Activated naive CD8-positive, alpha-beta T cell treated with anti-CD3 and anti-CD28 coated beads, Interleukin-2, amount 10 ng/mL, durations not matched to agents 7 days and 5 days (primary cell): ENCODE results near the gene E2F7. TPM values are rescaled to one million over a fixed set of nuclear protein-coding genes. Genes with fewer than 3 reads are reported as not detected.
"Not testable (repeated sequence)": the region's sequence is repeated elsewhere in the genome, so short reads cannot be mapped to it uniquely, and the experiment has no call there.

ENCODE experiments used
- ATAC-seq: fragments of 150-1000 bp; cut with Tn5 transposase; one replicate; pipeline ENCODE4 v1.10.0; 2021; ENCODE audit warnings: low read depth, moderate library complexity
- POLR2A ChIA-PET: fragments of 350-600 bp; sonication (Branson Sonifier 250); formaldehyde crosslinking; loops from one replicate; lab custom pipeline; 2021; ENCODE audit warnings: antibody characterized with exemption; lab: Charles Lee
- DNase-seq: peaks from one replicate; pipeline ENCODE4 v3.0.0; 2021
- H3K27ac Mint-ChIP-seq: one replicate; pipeline ENCODE4 v1.8.0; 2022; ENCODE audit warnings: mild to moderate bottlenecking, mixed read lengths
- H3K27me3 Mint-ChIP-seq: one replicate; pipeline ENCODE4 v1.8.0; 2022; ENCODE audit warnings: mild to moderate bottlenecking, moderate library complexity, mixed read lengths
- H3K36me3 Mint-ChIP-seq: one replicate; pipeline ENCODE4 v1.8.0; 2021; ENCODE audit warnings: mild to moderate bottlenecking, mixed read lengths
- H3K4me1 Mint-ChIP-seq: one replicate; pipeline ENCODE4 v1.8.0; 2021; ENCODE audit warnings: mixed read lengths
- H3K4me3 Mint-ChIP-seq: one replicate; pipeline ENCODE4 v1.8.0; 2022; ENCODE audit warnings: mild to moderate bottlenecking, moderate library complexity, mixed read lengths
- H3K9me3 Mint-ChIP-seq: one replicate; pipeline ENCODE4 v1.8.0; 2021; ENCODE audit warnings: mixed read lengths
- total RNA-seq, 2 experiments: library from RNA; stranded (reverse); gene quantifications; one replicate each; pipeline ENCODE4 v1.2.3, GENCODE V29; 2021

E2F7 gene
- total RNA-seq, 2 experiments from 2014 or later = 15.0 to 20.3 TPM

DNA sequence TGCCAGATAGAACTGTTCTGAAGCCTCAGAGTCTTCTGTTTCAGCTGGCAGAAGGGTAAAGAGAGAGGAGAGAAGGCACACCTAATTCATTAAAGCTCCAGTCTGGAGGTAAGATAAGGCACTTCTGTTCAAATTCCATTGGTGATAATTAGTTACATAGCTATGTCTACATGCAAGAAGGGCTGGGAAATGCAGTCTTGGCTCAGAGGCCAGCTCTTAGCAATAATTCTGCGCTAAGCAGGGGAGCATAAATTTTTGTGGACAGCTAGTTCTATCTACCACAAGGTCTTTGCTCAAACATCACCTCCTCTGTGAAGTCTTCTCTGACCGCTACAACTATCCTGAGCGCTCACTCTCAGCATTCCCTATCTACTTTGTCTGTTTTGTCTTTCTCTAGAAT lies 14.3 kb upstream of the E2F7 start:
- Mint-ChIP-seq H3K27me3 (peaks cover 9% of the 10 kb centered on the region), H3K4me1 (no peaks in the 10 kb centered on the region), H3K36me3 (no peaks in the 10 kb centered on the region), H3K4me3 (no peak overlapping the region), H3K27ac (no peak overlapping the region), H3K9me3 (peaks cover 2% of the 10 kb centered on the region)
- POLR2A ChIA-PET = no interaction called here
- ATAC-seq (no peak), DNase-seq (no peak)

- H3K9me3 Mint-ChIP-seq = peaks cover 2% of the 10 kb centered on the region
These were observed 12.9 kb upstream of the E2F7 start for GRCh38 chr12:77078231-77078630.

DNA sequence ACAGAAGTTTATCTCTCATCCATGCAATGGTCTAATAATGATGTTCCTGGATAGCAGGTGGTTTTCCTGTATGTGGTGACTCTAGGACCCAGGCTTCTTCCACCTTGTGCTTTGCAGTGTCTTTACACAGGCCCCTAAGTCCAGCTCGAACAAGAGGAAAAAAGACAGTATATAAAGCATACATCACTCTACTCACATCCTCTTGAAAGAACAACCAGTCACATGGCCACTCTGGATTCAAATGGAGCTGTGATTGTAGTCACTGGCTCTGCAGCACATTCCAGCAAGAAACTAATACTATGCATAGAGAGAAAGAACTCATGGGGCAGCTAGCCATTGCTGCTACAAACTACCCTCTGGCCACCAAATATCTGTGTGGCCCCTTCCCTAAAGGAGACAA lies 11.5 kb upstream of the E2F7 start:
- H3K27me3 Mint-ChIP-seq = peaks cover 12% of the 10 kb centered on the region
- no peak for ATAC-seq
- POLR2A ChIA-PET = no interaction called here

More at GRCh38 chr12:77078231-77078630, 12.9 kb upstream of the E2F7 start:
- Mint-ChIP-seq H3K4me1 (no peaks in the 10 kb centered on the region), H3K36me3 (no peaks in the 10 kb centered on the region), H3K4me3 (no peak overlapping the region), H3K27me3 (peaks cover 9% of the 10 kb centered on the region), H3K27ac (no peak overlapping the region)
- DNase-seq = no peak
- ATAC-seq = no peak
- POLR2A ChIA-PET = no interaction called here

GRCh38 chr12:77073894-77074293 lies 8.5 kb upstream of the E2F7 start:
- POLR2A ChIA-PET, H3K9me3 Mint-ChIP-seq, DNase-seq, H3K4me3 Mint-ChIP-seq, H3K27ac Mint-ChIP-seq, H3K36me3 Mint-ChIP-seq, H3K4me1 Mint-ChIP-seq, ATAC-seq: not testable (repeated sequence)
- peaks cover 18% of the 10 kb centered on the region for H3K27me3 Mint-ChIP-seq

More for the DNA sequence above, 11.5 kb upstream of the E2F7 start:
- no peaks in the 10 kb centered on the region for H3K4me1 Mint-ChIP-seq
- no peak for DNase-seq
- no peak overlapping the region for H3K4me3 Mint-ChIP-seq
- no peak overlapping the region for H3K27ac Mint-ChIP-seq
- H3K36me3 Mint-ChIP-seq = no peaks in the 10 kb centered on the region
- H3K9me3 Mint-ChIP-seq = peaks cover 2% of the 10 kb centered on the region

DNA sequence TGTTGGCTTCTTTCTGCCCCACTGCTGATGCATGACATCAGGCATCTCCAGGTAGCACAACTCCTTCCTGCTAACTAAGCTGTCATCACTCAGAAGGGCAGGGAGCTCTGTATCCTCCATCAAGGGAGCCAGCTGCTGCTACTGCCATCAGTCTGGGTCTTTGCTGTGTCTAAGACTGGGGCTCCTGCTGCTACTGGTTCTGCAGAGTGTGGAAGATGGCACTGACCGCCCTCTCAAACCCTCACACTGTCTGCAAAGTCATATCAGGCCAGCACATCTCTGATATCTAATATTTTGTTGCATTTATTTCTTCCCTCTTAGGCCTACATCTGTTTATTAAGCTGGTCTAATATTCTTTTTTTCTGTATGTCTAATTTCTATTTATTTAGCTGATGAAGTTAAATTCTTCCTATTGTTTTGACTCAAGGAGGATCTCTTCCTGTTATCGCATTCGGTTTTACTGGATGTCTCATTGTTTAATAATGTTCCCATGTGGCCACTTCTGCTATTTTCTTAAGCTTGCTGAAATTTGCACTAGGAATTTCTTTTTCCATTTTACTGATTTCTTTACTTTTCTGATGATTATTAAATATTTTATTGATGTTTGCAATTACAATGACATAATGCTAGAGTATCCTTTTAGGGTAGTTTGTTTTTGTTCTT lies 7.6 kb upstream of the E2F7 start:
- Mint-ChIP-seq H3K9me3 (no peaks in the 10 kb centered on the region), H3K36me3 (no peaks in the 10 kb centered on the region), H3K4me3 (no peak overlapping the region), H3K27ac (no peak overlapping the region), H3K4me1 (peaks cover 4% of the 10 kb centered on the region), H3K27me3 (peaks cover 21% of the 10 kb centered on the region)
- DNase-seq (no peak), ATAC-seq (no peak)
- POLR2A ChIA-PET = no interaction called here

- no peak for ATAC-seq
- Mint-ChIP-seq H3K36me3 (peaks cover 2% of the 10 kb centered on the region), H3K4me3 (no peak overlapping the region), H3K27me3 (peaks cover 23% of the 10 kb centered on the region), H3K9me3 (no peaks in the 10 kb centered on the region), H3K27ac (no peak overlapping the region), H3K4me1 (peaks cover 10% of the 10 kb centered on the region)
- DNase-seq = no peak
- POLR2A ChIA-PET = no interaction called here
These were observed 5.6 kb upstream of the E2F7 start for GRCh38 chr12:77070800-77071449.

- POLR2A ChIA-PET = no interaction called here
- no peak overlapping the region for H3K27ac Mint-ChIP-seq
- H3K4me1 Mint-ChIP-seq = peaks cover 11% of the 10 kb centered on the region
- H3K4me3 Mint-ChIP-seq = no peak overlapping the region
- DNase-seq (no peak), ATAC-seq (no peak)
- no peaks in the 10 kb centered on the region for H3K9me3 Mint-ChIP-seq
- peaks cover 23% of the 10 kb centered on the region for H3K27me3 Mint-ChIP-seq
- H3K36me3 Mint-ChIP-seq = peaks cover 2% of the 10 kb centered on the region
These were observed 5.0 kb upstream of the E2F7 start for GRCh38 chr12:77070382-77070781.

- Mint-ChIP-seq H3K4me1 (peaks cover 44% of the 10 kb centered on the region), H3K4me3 (peak overlapping the region; percentile 95), H3K27ac (peak overlapping the region; percentile 76), H3K27me3 (peaks cover 19% of the 10 kb centered on the region), H3K9me3 (no peaks in the 10 kb centered on the region), H3K36me3 (peaks cover 34% of the 10 kb centered on the region)
- DNase-seq (no peak), ATAC-seq (no peak)
- POLR2A ChIA-PET = no interaction called here
These were observed 441 bp downstream of the E2F7 start for GRCh38 chr12:77064896-77065360.

GRCh38 chr12:77062846-77063461 lies 2.4 kb downstream of the E2F7 start:
- H3K27me3 Mint-ChIP-seq = peaks cover 8% of the 10 kb centered on the region
- no peaks in the 10 kb centered on the region for H3K9me3 Mint-ChIP-seq
- peaks cover 47% of the 10 kb centered on the region for H3K36me3 Mint-ChIP-seq
- H3K4me3 Mint-ChIP-seq = no peak overlapping the region
- H3K4me1 Mint-ChIP-seq = peaks cover 48% of the 10 kb centered on the region
- no peak for ATAC-seq
- POLR2A ChIA-PET = no interaction called here
- H3K27ac Mint-ChIP-seq = no peak overlapping the region
- DNase-seq = no peak

- H3K27ac Mint-ChIP-seq = no peak overlapping the region
- H3K27me3 Mint-ChIP-seq = peaks cover 4% of the 10 kb centered on the region
- POLR2A ChIA-PET = no interaction called here
- H3K4me1 Mint-ChIP-seq = peaks cover 48% of the 10 kb centered on the region
- H3K36me3 Mint-ChIP-seq = peaks cover 52% of the 10 kb centered on the region
- no peak for DNase-seq
- peak overlapping the region; percentile 9 for H3K4me3 Mint-ChIP-seq
- H3K9me3 Mint-ChIP-seq = no peaks in the 10 kb centered on the region
- no peak for ATAC-seq
These were observed 3.0 kb downstream of the E2F7 start for GRCh38 chr12:77062396-77062795.

- no peak overlapping the region for H3K27ac Mint-ChIP-seq
- peaks cover 58% of the 10 kb centered on the region for H3K36me3 Mint-ChIP-seq
- peaks cover 42% of the 10 kb centered on the region for H3K4me1 Mint-ChIP-seq
- H3K27me3 Mint-ChIP-seq = peaks cover 2% of the 10 kb centered on the region
- DNase-seq = no peak
- ATAC-seq = no peak
- H3K4me3 Mint-ChIP-seq = no peak overlapping the region
- POLR2A ChIA-PET = no interaction called here
- H3K9me3 Mint-ChIP-seq = no peaks in the 10 kb centered on the region
These were observed 4.5 kb downstream of the E2F7 start for GRCh38 chr12:77060883-77061240.

- Mint-ChIP-seq H3K9me3 (no peaks in the 10 kb centered on the region), H3K36me3 (peaks cover 59% of the 10 kb centered on the region), H3K4me1 (peaks cover 42% of the 10 kb centered on the region), H3K4me3 (no peak overlapping the region), H3K27me3 (peaks cover 2% of the 10 kb centered on the region), H3K27ac (no peak overlapping the region)
- DNase-seq = no peak
- POLR2A ChIA-PET = no interaction called here
- no peak for ATAC-seq
These were observed 5.1 kb downstream of the E2F7 start for GRCh38 chr12:77060136-77060882.

GRCh38 chr12:77058740-77059139 lies 6.6 kb downstream of the E2F7 start:
- DNase-seq = no peak
- Mint-ChIP-seq H3K27me3 (no peaks in the 10 kb centered on the region), H3K4me1 (peaks cover 37% of the 10 kb centered on the region), H3K9me3 (no peaks in the 10 kb centered on the region), H3K27ac (no peak overlapping the region), H3K4me3 (no peak overlapping the region), H3K36me3 (peaks cover 66% of the 10 kb centered on the region)
- ATAC-seq = no peak
- POLR2A ChIA-PET = no interaction called here
